HG02870 (cell line): ENCODE results near the gene LRBA.

Source experiments
- ATAC-seq: cut with Tn5 transposase; IDR thresholded peaks from one replicate; pipeline ENCODE4 v1.9.1; 2021; ENCODE audit warnings: mild to moderate bottlenecking, moderate library complexity; ENCODE audit not compliant: unreplicated experiment

LRBA gene

GRCh38 chr4:150253965-150254630, 761.0 kb downstream of the LRBA start:
- ATAC-seq, result no peak

- ATAC-seq, result no peak
Observed at GRCh38 chr4:150253416-150253815, 761.7 kb downstream of the LRBA start.

- no peak for ATAC-seq
Observed at GRCh38 chr4:150252741-150253140, 762.3 kb downstream of the LRBA start.

- no peak for ATAC-seq
Observed at GRCh38 chr4:150252306-150252705, 762.8 kb downstream of the LRBA start.

- ATAC-seq, result no peak
Observed at GRCh38 chr4:150251752-150252190, 763.3 kb downstream of the LRBA start.

GRCh38 chr4:150250998-150251651, 764.0 kb downstream of the LRBA start:
- ATAC-seq, result no peak

GRCh38 chr4:150250293-150250997, 764.6 kb downstream of the LRBA start:
- ATAC-seq, result no peak

GRCh38 chr4:150248181-150248580, 766.9 kb downstream of the LRBA start:
- ATAC-seq, result no peak

GRCh38 chr4:150247184-150247583, 767.9 kb downstream of the LRBA start:
- no peak for ATAC-seq

- no peak for ATAC-seq
Observed at GRCh38 chr4:150244600-150244999, 770.5 kb downstream of the LRBA start.

GRCh38 chr4:150243932-150244331, 771.2 kb downstream of the LRBA start:
- ATAC-seq, result no peak

- peak; percentile 63 for ATAC-seq
Observed at GRCh38 chr4:150242820-150243458, 772.1 kb downstream of the LRBA start.

- no peak for ATAC-seq
Observed at GRCh38 chr4:150240011-150240410, 775.1 kb downstream of the LRBA start.

- ATAC-seq, result no peak
Observed at GRCh38 chr4:150238591-150238990, 776.5 kb downstream of the LRBA start.

- no peak for ATAC-seq
Observed at GRCh38 chr4:150237110-150237872, 777.8 kb downstream of the LRBA start.

- ATAC-seq, result no peak
Observed at GRCh38 chr4:150236626-150237025, 778.5 kb downstream of the LRBA start.

GRCh38 chr4:150235808-150236271, 779.2 kb downstream of the LRBA start:
- no peak for ATAC-seq

- no peak for ATAC-seq
Observed at GRCh38 chr4:150235317-150235716, 779.8 kb downstream of the LRBA start.

GRCh38 chr4:150234246-150234645, 780.8 kb downstream of the LRBA start:
- ATAC-seq, result no peak

GRCh38 chr4:150232029-150232428, 783.1 kb downstream of the LRBA start:
- no peak for ATAC-seq
